ENCODE results near the gene HSPA12B. TPM values are rescaled to one million over a fixed set of nuclear protein-coding genes. Genes with fewer than 3 reads are reported as not detected.

The HSPA12B gene
- total and polyA plus RNA-seq, 2 of the 4 experiments (the other 2 are of a cell fraction), result not detected

DNA sequence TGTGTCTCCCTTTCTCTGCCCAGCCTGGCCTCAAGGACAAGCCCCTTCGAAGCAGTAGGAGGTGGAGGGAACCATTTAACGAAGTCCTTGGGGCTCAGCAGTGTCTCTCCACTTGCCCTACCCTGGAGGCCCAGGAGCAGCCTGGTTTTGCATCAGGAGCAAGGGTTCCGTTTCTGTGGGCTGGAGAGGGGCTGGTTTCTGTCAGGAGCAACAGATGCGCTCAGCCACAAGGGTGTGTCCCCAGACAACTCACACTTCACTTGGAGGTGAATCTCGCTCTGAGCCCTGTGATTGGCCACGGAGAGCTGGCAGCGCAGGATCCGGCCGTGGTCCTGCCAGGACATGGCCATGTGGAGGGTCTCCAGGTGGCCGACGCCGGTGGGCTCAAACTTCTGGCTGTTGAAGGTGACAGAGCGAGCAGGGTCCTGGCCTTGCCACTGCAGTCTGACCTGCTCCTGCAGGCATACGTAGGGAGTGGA lies 27.0 kb upstream of the HSPA12B start:
- ChIA-PET CTCF (no interaction called here), POLR2A (ENCODE audit: unreplicated experiment) (no interaction called here)
- ATAC-seq (ENCODE audit: low read depth) (no peak), DNase-seq (no peak)
- H4K91ac ChIP-seq (ENCODE audit: insufficient read depth, low read depth, low read length), result no peak overlapping the region
- intact Hi-C loops (cut with micrococcal nuclease), result no loop called here
- no TSS peak for BruUV-seq (replicated peaks)
- no peak overlapping the region for H2AK9ac ChIP-seq (replicated peaks; ENCODE audit: low read depth, low read length, poor library complexity)
- H2BK15ac ChIP-seq (ENCODE audit: low read depth, low read length), result no peak overlapping the region
- H3K4ac ChIP-seq (ENCODE audit: low read depth, low read length), result no peak overlapping the region
- no peaks in the 10 kb centered on the region for H3K4me1 ChIP-seq (ENCODE audit: control insufficient read depth, insufficient read depth, low read length)
- no peak overlapping the region for H2BK20ac ChIP-seq (ENCODE audit: low read depth, low read length)
- no peak overlapping the region for H3K18ac ChIP-seq (ENCODE audit: low read depth, low read length)
- H4K8ac ChIP-seq (ENCODE audit: low read depth in 2 of 2, low read length in 2 of 2), result no peak overlapping the region
- H4K20me1 ChIP-seq (ENCODE audit: insufficient read depth, low read length), result no peaks in the 10 kb centered on the region
- TF ChIP-seq MXI1 (IDR thresholded peaks at IDR 0.05; ENCODE audit: borderline replicate concordance, low read depth, low read length) (no peak), POLR2A (IDR thresholded peaks at IDR 0.05; ENCODE audit: low read depth, low read length) (no peak), RAD21 (IDR thresholded peaks at IDR 0.05; ENCODE audit: low read length) (no peak), FOS (IDR thresholded peaks at IDR 0.05; ENCODE audit: low read depth, low read length) (no peak), NFE2L2 (IDR thresholded peaks at IDR 0.05; ENCODE audit: low read depth, low read length) (no peak), RCOR1 (IDR thresholded peaks at IDR 0.05; ENCODE audit: insufficient replicate concordance, low read length) (no peak), CEBPB (IDR thresholded peaks at IDR 0.05; ENCODE audit: low read depth, low read length) (no peak), CHD1 (IDR thresholded peaks at IDR 0.05; ENCODE audit: low read depth, low read length) (no peak), RFX5 (IDR thresholded peaks at IDR 0.05; ENCODE audit: low read depth, low read length) (no peak), SMC3 (IDR thresholded peaks at IDR 0.05; ENCODE audit: low read depth, low read length) (no peak), MAZ (IDR thresholded peaks at IDR 0.05; ENCODE audit: borderline replicate concordance, low read depth, low read length) (no peak), MAFK (IDR thresholded peaks at IDR 0.05; ENCODE audit: low read depth, low read length) (no peak), BHLHE40 (IDR thresholded peaks at IDR 0.05; ENCODE audit: low read depth, low read length) (no peak)
- TF ChIP-seq, protein P1, sequence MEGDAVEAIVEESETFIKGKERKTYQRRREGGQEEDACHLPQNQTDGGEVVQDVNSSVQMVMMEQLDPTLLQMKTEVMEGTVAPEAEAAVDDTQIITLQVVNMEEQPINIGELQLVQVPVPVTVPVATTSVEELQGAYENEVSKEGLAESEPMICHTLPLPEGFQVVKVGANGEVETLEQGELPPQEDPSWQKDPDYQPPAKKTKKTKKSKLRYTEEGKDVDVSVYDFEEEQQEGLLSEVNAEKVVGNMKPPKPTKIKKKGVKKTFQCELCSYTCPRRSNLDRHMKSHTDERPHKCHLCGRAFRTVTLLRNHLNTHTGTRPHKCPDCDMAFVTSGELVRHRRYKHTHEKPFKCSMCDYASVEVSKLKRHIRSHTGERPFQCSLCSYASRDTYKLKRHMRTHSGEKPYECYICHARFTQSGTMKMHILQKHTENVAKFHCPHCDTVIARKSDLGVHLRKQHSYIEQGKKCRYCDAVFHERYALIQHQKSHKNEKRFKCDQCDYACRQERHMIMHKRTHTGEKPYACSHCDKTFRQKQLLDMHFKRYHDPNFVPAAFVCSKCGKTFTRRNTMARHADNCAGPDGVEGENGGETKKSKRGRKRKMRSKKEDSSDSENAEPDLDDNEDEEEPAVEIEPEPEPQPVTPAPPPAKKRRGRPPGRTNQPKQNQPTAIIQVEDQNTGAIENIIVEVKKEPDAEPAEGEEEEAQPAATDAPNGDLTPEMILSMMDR (conservative IDR thresholded peaks at IDR 0.05; ENCODE audit: low read depth, low read length), result no peak
- TF ChIP-seq, protein P2, sequence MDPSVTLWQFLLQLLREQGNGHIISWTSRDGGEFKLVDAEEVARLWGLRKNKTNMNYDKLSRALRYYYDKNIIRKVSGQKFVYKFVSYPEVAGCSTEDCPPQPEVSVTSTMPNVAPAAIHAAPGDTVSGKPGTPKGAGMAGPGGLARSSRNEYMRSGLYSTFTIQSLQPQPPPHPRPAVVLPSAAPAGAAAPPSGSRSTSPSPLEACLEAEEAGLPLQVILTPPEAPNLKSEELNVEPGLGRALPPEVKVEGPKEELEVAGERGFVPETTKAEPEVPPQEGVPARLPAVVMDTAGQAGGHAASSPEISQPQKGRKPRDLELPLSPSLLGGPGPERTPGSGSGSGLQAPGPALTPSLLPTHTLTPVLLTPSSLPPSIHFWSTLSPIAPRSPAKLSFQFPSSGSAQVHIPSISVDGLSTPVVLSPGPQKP (IDR thresholded peaks at IDR 0.05; ENCODE audit: borderline replicate concordance, low read depth, low read length), result no peak
- no peak overlapping the region for H3K4me3 ChIP-seq (ENCODE audit: insufficient read depth, low read depth, low read length)
- no peaks in the 10 kb centered on the region for H3K9me1 ChIP-seq (ENCODE audit: insufficient read depth, low read length)
- H2AK5ac ChIP-seq (ENCODE audit: low read depth, low read length), result no peak overlapping the region
- peaks cover 2% of the 10 kb centered on the region; the same call in 1 of the 2 replicates for H3K9me3 ChIP-seq (ENCODE audit: control insufficient read depth, insufficient read depth, low read length)
- no peak overlapping the region for H2BK120ac ChIP-seq (ENCODE audit: low read depth, low read length)
- H3K14ac ChIP-seq (replicated peaks; ENCODE audit: low read depth, low read length), result no peak overlapping the region
- no peak overlapping the region for H3K4me2 ChIP-seq (ENCODE audit: low read depth, low read length)
- H3K27me3 ChIP-seq (ENCODE audit: control insufficient read depth, insufficient read depth, low read length), result peaks cover 41% of the 10 kb centered on the region
- no peak overlapping the region for H3K27ac ChIP-seq (ENCODE audit: insufficient read depth, low read length)
- H3K79me1 ChIP-seq (ENCODE audit: low read depth in 1 of 2, low read length in 2 of 2), result no peaks in the 10 kb centered on the region
- no peak overlapping the region for H2BK5ac ChIP-seq (ENCODE audit: low read depth, low read length, poor library complexity, severe bottlenecking)
- no peak overlapping the region for H3K56ac ChIP-seq (ENCODE audit: extremely low read depth, insufficient read depth, low read length)
- dilution Hi-C loops (cut with HindIII; ENCODE audit: low sequenced_read_pairs, unreplicated experiment), result no loop called here
- no peaks in the 10 kb centered on the region for H3K36me3 ChIP-seq (ENCODE audit: control insufficient read depth, insufficient read depth, low read length)
- in situ Hi-C loops (cut with MboI; ENCODE audit: low sequenced_read_pairs), result no loop called here
- H2AFZ ChIP-seq (replicated peaks; ENCODE audit: low read length, poor library complexity), result no peak overlapping the region
- 92% methylated on average over 5 of the region's 14 CpGs; no CpG with 5 or more reads in 1 of the 2 experiments for WGBS, 2 experiments (ENCODE audit: extremely low coverage in 2 of 2, insufficient read length in 1 of 2)
- no peak overlapping the region for H3K9ac ChIP-seq (ENCODE audit: low read depth, low read length)
- H3K23ac ChIP-seq (ENCODE audit: low read depth, low read length), result no peak overlapping the region
- no peak overlapping the region for H4K5ac ChIP-seq (ENCODE audit: low read depth, low read length)

All from IMR-90 (cell line).